Activated naive CD4-positive, alpha-beta T cell treated with anti-CD3 and anti-CD28 coated beads, Interleukin-2, amount 50 U/mL, for 16 hours (primary cell): Measurements from ENCODE around the gene CBLN1.
"Not testable (repeated sequence)": the region's sequence is repeated elsewhere in the genome, so short reads cannot be mapped to it uniquely, and the experiment has no call there.

Source experiments
- DNase-seq: peaks from one replicate; pipeline ENCODE4 v3.0.0-alpha.2; 2020

The CBLN1 gene

DNA sequence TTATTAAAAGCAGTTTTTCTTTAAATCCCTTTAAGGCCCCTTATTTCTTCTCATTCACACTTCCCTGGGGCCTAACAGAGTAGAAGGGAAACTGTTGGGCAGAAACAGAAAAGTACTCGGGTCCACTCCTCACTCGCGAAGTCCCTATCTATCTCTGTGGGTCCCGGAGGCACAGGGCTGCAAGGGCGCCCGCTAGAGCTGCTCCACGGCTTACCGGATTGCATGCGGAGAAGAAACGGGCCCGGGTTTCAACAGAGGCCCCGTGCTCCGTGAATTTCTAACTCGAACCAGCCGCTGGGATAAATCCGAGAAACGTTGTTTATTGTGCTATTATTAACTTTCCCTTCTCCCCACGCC is 4.3 kb downstream of the CBLN1 start:
- no peak for DNase-seq

DNA sequence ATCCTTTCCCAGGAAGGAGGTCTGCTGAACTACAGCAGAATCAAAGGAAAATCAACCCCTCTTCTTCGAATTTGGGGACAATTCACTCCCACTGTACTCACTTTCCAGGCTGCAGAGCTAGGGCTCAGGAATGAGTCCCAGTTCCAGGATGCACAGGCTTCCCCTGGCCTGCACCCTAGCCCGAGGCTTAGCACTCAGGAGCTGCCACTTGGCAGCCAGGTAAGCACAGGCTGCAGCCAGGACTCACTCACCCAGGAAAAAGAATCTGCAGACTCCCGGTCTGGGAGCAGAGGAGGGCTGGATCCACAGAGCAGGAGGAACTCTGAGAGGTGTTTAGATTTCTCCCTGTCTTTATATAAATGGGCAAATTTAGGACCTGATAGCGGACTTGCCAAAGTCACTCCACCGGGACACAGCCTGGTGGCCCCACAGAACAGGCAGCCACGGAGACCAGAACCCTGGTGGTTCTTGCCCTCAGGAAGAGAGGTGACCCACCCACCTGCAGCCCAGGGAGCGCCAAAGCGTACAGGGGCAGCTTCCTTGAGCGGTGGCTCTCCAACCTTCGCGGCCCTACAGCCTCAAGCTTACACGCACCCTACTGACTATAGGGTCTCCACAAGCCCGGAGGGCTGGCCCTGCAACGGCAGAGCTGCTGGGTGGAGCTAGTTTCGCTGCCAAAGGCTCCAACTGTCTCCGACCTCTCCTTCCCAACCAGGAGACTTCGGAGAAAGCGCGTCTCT is 4.8 kb downstream of the CBLN1 start:
- DNase-seq, result no peak

DNA sequence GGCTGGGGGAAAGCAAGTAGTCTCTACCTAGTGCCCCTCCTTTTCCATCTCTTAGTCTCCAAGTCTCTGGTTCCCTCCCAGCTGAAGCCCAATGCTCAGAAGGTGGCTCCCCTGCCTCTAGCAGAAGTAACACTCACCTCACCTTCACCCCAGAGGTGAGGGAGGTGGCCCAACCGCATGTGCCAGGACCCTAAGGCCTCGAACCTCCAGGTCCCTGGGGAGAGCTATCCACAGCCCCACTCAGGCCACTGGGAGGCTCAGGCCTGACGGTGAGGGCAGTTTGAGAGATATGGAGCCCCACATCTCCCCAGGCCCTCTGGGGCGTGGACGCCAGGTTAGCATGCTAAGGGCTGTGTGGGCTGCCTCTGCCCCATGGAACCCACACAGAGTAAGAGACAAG is 5.8 kb downstream of the CBLN1 start:
- no peak for DNase-seq

DNA sequence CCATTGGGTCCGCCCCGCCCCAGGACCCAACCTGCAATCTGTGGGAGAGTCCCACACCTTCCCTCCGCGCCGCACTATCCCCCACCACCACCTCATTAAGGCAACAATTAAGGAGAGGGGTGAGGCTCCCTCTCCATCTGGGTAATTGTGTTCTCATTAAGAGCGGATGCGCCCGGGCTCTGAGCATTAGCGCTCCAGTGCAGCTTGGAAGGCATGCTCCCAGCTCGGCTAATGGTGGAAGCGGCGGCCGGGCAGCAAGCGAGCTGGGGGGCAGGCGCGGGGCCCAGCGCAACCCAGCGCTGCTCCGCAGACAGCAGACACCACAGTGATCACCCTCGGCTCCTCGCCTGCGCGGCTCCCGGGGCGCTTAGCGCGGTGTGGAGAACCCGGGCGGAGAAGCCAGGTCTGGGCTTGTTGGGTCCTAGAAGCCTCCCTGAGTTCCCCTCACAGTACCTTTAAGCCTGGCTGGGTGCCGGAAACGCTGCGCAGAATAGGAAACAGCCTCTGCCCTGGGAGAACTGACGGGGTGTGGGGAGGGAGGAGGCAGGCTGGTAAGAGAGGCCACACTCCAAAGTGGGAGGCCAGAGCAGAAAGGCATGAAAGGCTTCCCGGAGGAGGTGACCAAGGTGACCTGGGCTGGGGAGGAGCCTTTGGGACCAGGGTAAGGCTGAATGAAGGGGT is 6.4 kb downstream of the CBLN1 start:
- no peak for DNase-seq

DNA sequence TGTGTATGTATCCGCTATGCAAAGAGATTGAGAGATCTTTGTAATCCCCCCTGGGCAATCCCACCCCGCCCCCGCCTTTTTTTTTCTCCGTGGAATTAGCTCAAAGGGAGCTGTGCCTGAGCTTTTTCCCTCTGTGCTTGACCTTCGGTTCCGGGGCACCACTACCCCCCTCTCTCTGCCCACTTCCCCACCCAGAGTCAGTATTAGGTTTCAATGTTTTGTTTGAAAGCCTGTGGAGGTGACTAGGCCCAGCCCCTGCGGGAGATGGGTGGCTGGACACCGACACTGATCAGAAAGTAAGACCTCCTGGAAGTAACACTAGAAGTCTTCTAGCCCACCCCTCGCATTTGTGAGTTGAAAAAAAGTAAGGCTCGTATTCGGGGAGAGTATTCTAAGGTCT is 7.0 kb downstream of the CBLN1 start:
- no peak for DNase-seq

DNA sequence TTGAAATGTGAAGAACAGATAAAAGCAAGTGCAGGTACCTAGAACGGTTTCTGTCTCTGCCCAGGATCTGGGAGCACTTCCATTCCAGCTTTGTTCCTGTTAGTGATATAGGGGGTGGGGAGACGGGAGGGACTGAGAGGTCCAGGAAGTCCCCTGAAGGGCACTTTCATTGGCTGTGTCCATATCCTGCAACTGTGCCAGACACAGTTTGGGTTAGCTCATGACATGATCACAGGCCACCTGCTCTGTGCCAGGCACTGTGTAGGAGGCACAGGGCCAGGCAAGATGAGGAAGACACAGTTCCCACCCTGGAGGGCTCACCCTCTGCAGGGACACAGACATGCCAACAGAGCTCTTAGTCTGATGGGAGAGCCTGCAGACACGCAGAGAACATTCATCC is 7.9 kb downstream of the CBLN1 start:
- no peak for DNase-seq

DNA sequence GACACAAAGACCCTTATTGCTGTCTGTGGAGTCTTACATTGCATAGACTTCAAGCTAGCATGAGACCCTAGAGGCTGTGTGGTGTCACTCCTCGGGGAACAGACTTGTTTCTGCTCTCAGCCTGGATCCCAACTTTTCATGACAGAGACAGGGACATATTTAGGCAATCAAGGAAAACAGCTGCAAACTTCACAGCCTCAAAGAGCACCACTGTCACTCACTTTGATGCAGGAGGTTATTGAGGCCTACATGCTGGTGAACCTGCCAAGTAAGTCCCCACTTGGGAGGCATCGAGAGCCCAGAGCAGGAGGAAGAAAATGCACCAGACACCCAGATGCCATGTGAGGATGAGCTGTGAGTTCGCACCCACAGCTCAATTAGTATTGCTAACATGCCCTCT is 10.3 kb downstream of the CBLN1 start:
- DNase-seq, result no peak

DNA sequence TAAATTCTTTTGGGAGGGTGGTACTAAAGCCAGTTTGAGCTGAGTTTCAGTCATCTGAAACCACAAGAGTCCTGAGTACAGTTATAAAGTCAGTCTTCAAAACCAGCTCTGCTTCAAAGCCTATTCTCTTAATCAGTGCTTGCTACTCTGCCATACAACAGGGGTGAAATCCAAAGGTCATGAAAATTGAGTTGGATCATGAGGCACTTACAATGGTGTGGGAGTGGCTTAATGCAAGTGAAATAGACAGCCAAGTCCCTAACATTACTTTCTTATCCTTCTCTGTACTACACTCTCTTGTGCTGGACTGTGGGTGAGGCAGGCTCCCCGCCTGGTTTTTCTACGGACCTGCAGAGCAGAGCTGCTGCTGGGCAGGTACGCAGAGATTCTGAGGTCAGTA is 12.4 kb downstream of the CBLN1 start:
- no peak for DNase-seq

DNA sequence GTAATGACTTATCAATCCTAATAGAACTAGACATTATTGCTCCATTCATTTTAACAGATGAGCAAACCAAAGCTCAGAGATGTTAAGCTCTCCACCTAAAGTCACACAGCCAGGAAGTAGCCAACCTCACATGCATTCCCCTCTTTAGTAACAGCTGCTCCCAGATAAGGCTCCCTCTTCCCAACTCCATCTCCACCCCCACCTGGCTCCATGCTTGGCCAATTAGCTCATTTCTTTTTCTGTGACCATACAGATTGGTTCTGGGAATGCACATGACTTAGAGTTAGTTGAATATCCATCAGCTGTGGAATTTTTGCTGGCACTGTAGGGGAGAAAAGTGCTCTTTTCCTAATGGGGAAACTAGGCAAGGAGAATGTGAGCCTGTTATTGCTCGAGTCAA is 13.0 kb downstream of the CBLN1 start:
- DNase-seq, result no peak

DNA sequence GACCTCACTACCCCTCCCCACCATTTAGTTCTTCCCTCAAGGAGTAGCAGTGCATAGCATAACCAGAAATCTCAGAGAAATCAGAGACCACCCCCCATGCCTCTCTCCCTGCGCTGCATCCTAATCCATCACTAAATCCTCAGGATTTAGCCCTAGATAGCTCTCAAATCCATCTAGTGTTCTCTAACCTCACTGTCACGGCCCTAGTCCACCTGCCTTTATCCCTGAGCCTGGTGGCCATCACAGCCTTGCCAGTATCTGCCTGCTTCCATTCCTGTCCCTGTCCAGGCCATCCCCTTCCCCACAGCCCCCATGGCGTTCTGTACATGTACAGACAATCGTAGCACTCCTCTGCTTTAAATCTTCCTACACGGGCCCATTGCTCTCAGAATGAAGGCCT is 19.1 kb downstream of the CBLN1 start:
- DNase-seq, result no peak

DNA sequence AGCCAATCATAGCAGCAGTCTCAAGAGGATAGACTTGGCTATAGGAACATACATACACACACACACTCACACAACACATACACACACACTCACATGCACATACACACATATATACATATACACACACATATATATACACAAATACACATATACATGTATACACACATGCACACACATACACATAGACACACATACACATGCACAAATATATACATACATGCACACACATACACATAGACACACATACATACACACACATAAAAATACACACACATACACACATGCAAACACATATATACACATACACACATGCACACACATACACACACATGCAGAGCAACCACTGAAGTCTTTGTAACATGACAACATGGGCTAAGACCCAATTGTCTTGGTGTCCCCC is 19.7 kb downstream of the CBLN1 start:
- DNase-seq, result no peak

DNA sequence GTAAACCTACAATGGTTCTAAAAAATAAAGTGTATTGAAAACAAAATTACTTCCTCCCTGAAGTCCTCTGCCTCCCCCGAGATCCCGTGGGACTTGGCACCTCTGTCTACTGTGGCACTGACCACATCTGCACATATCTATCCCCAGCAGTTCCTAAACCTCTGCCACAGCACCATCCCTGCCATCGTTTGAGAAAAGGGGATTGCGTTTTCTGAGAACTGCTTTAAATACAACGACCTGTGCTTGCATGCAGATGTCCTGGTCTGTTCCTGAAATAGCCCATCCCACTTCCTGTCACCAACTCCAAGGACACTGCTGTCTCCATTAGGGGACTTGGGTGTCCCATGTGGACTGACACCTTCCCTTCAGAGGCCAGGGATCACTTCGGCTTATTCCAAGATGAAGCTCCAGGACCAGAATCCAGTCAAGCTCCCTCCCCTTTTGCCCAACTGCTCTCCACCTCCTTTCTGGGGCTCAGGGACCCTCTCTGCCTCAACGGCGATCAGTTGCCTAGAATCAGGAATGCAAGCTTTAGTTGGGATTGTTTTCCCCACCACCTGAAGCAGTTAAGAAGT is 20.6 kb downstream of the CBLN1 start:
- DNase-seq, result no peak

DNA sequence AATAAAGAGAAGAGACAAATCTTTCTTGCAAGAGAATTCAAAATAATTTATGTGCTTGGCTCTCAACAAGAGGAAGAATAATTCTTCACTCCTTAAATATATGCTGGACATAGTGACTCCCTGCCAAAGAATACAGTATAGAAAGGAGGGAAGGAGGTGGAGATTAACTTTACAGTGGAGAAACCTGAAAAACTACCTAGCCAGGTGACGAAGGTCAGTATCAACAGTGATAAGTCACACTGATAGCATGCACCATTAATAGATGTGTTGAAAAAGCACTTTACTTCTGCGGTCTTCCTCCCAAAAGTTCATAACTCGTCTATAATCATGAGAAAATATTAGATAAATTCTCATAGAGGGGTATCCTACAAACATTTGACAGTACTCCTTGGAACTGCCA is 21.4 kb downstream of the CBLN1 start:
- no peak for DNase-seq

DNA sequence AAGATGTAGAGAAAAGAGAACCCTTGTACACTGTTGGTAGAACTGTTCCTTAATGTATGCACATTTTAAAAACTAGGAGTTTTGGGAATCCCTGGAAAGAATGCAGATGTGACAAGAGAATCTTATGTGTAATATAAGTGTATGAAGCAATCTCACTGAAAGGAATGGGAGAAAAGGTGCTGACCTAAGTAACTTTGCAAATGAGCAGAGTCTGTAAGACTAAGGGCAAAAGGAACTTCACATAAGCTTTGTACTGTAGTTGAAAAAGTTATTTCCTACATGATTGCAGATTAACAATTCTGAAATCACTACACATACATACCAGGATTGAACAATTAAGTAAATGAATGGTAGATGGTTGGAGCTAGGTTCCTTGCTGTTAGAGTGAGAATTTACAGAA is 22.3 kb downstream of the CBLN1 start:
- DNase-seq, result no peak

DNA sequence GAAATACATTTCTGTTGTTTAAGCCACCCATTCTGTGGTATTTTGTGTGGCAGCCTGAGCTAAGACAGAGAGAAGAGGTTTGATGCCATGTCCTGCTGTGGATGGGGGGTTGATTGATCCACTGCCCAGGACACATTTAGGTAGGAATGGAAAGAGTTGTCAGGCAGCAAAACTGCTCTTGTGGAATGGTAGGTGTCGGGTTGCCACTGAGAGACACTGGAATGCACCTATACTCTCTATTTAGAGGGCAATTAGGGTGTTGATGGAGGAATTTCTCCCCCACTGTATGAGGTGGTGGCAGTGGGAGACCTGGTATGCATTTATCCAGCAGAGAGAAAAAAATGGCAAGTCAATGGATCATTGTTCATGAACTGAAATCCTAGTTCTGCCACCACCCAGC is 30.9 kb downstream of the CBLN1 start:
- no peak for DNase-seq

DNA sequence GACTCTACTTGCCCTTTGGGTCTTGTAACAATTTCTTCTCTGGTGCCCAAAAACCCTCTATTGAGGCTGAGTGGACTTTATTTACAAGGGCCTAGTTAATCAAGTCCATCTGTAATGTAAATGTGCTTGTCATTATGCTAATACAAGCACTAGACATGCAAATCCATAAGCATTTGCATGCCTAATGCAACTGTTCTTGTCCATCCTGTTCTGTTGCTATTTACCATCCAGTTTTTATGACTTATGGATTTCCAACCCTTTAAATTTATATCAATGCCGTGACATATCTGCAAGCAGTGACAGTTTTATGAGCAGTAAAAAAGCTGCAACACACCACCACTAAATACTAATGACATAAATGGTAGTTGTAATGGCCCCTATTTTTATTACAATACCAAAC is 33.4 kb downstream of the CBLN1 start:
- no peak for DNase-seq

DNA sequence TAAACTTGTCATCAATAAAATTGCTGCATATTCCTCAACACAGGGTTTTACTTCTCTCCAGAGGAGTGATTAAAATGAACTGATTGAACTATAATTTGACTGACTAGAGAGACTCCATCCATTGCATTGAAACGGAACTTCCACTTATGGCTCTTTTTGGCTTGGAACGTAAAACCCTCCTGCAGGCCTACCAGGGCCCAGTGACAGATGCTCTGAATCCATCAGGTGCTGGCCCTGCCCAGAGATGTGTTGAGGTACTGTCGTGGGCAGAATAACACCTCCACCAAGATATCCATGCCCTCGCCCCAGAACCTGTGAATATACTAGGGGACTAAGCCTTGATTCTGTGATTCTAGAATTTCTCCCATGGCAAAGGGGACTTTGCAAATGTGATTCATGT is 45.4 kb downstream of the CBLN1 start:
- no peak for DNase-seq

DNA sequence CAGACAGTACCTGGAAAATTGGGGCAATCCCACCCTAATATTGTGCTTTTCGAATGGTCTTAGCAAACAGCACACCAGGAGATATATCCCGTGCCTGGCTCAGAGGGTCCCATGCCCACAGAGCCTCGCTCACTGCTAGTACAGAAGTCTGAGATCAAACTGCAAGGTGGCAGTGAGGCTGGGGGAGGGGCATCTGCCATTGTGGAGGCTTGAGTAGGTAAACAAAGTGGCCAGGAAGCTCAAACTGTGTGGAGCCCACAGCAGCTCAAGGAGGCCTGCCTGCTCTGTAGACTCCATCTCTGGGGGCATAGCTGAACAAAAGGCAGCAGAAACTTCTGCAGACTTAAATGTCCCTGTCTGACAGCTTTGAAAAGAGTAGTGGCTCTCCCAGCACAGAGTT is 53.3 kb downstream of the CBLN1 start:
- not testable (repeated sequence) for DNase-seq
